ENCODE measurements around the gene TFRC.
"Not testable (repeated sequence)": the region's sequence is repeated elsewhere in the genome, so short reads cannot be mapped to it uniquely, and the experiment has no call there.

Gene TFRC

GRCh38 chr3:196047391-196048030, 34.4 kb downstream of the TFRC start:
- DNase-seq, result no peak

- no peak for DNase-seq
These were observed 37.4 kb downstream of the TFRC start for GRCh38 chr3:196044513-196044912.

DNA sequence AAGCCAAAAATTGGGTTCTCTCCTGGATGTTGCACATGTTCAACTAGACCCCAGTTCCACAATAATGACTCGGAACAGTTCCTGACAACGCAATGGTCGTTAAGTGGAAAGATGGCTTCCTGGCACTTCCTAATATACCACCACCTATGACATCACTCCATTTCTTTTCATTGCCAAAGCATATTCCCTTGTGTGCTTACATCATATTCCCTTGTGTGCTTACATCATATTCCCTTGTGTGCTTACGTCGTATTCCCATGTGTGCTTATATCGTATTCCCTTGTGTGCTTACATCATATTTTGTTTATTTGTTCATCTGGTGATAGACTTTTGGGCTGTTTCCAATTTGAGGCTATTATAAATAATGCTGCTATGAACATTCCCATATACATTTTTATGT, 39.2 kb downstream of the TFRC start:
- no peak for DNase-seq

GRCh38 chr3:196039359-196039758, 42.5 kb downstream of the TFRC start:
- DNase-seq, result no peak

DNA sequence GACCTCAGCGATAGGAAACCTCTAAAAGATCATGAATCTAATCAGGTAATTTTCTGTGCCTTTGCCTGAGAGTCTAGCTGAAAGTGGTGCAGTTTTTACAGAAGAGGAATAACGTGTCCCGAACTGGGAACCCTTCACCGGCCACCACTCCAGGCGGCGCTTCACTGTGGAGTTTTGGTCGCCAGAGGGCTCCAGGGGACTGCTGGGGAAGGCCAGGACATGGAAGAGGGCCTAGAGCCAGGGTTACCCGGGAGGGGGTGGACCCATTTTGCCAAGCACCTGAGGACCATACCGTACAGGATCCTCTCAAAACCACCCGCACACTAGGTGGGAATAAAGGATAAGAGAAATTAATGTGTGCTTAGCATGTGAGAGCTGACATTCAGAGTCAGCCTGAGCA, 55.8 kb downstream of the TFRC start:
- not testable (repeated sequence) for DNase-seq

- DNase-seq, result no peak
These were observed 56.9 kb downstream of the TFRC start for GRCh38 chr3:196024968-196025367.

DNA sequence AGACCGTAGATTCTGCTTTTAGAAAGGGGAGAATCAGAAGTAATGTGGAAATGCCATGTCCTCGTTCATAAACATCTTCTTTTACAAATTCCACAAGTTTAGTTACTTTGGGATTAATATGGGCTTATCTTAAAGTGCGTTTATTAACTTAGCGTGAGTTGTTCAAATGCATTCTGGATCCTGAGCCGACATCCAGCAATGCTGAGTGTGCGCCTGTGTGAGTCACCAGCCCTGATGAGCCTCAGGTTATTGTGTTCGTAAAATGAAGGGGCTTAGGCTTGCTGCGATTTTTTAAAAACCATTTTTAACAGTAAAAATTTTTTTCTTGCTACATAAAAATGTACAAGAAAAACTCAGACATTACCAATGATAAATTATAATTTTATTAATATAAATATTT, 57.9 kb downstream of the TFRC start:
- DNase-seq, result no peak

DNA sequence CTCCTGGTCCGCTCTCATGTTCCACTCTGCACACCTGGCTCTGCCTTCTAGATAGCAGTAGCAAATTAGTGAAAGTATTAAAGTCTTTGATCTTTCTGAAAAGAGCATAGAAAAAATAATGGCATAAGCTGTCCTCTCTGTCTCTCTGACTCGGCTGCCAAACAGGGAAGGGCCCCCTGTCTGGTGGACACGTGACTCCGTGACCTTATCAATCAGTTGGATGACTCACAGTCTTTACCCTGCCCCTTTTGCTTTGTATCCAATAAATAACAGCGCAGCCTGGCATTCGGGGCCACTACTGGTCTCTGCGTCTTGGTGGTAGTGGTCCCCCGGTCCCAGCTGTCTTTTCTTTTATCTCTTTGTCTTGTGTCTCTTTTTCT, 59.4 kb downstream of the TFRC start:
- DNase-seq, result not testable (repeated sequence)

GRCh38 chr3:196020373-196020772, 61.5 kb downstream of the TFRC start:
- no peak for DNase-seq

DNA sequence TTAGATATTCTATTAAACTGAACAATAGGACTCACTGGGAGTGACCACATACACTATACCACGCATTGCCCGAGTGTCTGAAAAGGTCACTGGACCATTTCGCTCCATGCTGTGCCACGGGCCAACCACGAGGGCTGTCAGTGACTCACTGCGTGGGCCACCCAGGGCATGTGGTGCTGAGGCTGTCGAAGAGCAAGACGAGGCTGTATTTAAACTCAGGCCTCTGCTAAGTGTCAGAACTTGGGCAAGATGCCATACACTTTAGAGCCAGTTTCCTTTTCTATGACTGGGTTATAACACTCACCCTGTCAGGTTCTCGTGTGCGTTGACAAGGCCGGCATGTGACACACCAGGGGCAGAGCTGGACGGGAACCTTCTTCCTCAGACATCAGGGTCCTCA, 62.3 kb downstream of the TFRC start:
- DNase-seq, result not testable (repeated sequence)

DNA sequence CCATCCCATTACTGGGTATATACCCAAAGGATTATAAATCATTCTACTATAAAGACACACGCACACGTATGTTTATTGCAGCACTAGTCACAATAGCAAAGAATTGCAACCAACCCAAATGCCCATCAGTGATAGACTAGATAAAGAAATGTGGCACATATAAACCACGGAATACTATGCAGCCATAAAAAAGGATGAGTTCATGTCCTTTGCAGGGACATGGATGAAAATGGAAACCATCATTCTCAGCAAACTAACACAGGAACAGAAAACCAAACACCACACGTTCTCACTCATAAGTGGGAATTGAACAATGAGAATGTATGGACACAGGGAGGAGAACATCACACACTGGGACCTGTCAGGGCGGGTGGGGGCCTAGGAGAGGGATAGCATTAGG, 63.7 kb downstream of the TFRC start:
- not testable (repeated sequence) for DNase-seq

GRCh38 chr3:196016485-196016884, 65.4 kb downstream of the TFRC start:
- DNase-seq, result no peak

DNA sequence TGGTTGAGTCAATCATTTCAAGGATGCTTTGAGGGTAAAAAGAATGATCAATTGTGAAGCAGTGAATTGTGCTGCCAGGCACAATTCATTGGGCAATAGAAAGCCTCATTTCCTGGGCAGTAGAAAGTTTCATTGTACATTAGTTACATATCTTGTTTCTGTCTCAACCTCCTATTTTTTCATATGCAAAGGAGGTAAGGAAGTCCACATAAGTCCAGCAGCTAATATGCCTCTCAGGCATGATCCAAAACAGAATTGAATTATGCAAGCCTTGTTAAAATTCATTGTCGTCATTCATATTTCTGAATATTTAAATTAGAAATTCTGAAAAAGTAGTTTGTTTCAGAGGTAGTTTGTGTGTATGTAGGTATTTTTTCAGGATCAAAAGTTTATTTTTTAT, 65.8 kb downstream of the TFRC start:
- no peak for DNase-seq

GRCh38 chr3:196013587-196014487, 68.1 kb downstream of the TFRC start:
- DNase-seq, result no peak

DNA sequence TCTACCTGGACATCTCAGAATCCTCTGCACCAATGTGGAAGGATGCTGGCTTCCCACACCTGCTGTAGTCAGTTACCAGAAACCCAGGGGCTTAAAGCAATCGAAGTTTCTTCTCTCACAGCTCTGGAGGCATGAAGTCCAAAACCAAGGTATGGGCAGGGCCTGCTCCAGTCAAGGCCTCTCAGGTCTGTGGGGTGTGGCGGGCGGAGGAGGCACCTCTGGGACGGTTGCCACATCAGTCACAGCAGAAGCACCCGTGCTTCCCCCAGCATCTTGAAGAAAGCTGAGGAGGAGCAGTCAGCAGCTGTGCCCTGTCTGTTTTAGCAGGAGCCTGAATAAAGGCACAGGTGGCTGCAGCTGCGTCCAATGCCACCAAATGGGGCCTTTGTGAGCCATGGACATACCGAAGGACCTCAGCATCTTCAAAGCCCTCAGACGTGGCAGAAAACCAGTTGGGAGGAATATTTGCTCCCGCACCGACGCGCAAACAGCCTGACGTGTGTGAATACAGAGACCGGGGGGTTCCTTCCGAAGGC, 68.9 kb downstream of the TFRC start:
- DNase-seq, result no peak

- DNase-seq, result no peak
These were observed 69.4 kb downstream of the TFRC start for GRCh38 chr3:196012481-196012880.

DNA sequence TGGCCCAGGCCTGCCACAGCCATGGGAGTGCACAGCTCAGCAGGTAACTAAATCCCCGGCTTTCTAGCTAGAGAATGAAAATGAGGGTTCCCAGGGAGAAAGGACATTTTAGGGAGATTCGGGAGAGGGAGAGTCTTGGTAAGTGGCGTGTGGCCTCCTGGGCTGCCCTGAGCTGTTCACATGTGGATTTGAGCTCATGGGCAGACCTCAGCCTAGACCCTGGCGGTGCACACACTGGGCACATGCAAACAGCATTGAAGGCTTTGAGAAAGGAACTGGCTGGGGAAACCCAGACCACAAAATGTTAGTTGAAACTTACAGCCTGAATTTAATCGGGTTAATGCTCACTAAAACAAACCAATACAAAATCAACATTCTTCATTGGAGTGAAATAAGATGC, 72.4 kb downstream of the TFRC start:
- no peak for DNase-seq

DNA sequence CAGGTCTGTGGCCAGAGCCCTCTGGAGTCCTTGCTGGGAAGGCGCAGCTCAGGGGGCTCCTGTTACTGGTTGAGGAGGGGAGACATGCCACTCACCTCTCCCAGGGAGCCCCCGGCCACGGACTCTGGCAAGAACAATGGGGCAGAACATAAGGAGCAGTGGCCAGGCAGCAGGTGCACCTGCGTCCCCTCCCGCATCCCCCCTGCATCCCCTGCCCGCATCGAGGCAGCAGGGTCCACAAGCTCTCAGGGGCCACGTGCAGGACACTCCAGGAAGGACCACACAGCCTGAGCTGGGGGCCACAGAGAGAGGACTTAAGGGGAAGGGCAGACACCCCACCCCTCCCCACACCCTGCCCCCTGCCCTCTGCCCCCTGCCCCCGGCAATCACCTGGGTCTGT, 73.0 kb downstream of the TFRC start:
- no peak for DNase-seq

- DNase-seq, result no peak
These were observed 73.5 kb downstream of the TFRC start for GRCh38 chr3:196008387-196008786.

- DNase-seq, result no peak
These were observed 74.0 kb downstream of the TFRC start for GRCh38 chr3:196007744-196008335.

DNA sequence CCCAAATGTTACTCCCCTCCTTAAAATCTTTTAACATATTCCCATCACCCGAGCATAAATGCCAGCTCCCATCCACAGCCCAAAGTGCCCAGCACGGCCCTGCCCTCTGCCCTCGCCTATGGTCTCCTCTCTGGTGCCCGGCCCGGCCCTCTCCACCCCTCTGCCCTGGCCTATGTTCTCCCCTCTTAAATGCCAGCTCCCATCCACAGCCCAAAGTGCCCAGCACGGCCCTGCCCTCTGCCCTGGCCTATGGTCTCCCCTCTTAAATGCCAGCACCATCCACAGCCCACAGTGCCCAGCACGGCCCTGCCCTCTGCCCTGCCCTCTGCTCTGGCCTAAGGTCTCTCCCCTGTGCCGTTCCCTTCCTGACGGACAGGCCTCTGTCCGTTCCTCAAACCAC, 76.6 kb downstream of the TFRC start:
- not testable (repeated sequence) for DNase-seq

DNA sequence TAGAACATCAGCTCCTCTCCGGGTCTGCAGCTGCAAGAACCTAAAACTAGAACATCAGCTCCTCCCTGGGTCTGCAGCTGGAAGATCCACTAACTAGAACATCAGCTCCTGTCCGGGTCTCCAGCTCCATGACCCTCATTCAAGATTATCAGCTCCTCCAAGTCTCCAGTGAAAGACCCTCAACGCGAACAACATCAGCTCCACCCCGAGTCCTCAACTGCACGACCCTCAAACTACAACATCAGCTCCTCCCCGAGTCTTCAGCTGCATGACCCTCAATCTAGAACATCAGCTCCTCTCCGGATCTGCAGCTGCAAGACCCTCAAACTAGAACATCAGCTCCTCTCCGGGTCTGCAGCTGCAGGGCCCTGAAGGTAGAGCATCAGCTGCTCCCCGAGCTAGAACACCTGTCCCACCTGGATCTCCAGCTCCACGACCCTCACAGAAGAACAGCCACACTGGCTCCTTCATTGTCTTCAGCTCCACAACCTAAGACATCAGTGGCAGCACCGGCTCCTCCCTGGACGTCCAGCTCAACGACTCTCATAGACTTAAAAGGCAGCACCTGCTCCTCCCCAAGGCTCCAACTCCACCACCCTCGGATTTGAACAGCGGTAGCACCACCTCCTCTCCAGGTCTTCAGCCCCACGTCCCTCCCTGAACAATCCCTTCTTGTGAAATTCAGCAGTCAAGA, 77.4 kb downstream of the TFRC start:
- DNase-seq, result not testable (repeated sequence)

DNA sequence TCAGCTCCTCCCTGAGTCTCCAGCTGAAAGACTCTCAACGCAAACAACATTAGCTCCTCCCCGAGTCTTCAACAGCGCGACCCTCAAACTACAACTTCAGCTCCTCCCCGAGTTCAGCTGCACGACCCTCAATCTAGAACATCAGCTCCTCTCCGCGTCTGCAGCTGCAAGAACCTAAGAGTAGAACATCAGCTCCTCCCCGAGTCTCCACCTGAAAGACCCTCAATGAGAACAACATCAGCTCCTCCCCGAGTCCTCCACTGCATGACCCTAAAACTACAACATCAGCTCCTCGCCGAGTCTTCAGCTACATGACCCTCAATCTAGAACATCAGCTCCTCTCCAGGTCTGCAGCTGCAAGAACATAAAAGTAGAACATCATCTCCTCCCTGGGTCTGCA, 78.3 kb downstream of the TFRC start:
- DNase-seq, result no peak

Data from NCI-H1694 (cell line).